Heart left ventricle (tissue), 16 donors: Measurements from ENCODE around the gene SQOR. TPM values are rescaled to one million over a fixed set of nuclear protein-coding genes. Genes with fewer than 3 reads are reported as not detected.
A peak's percentile ranks its signal among the peaks of the same experiment; 100 is the strongest.

Source experiments
- ATAC-seq, 4 donors: fragments of 200-7000 bp; cut with Tn5 transposase; one replicate each; pipeline ENCODE4 v1.9.1; 2020 to 2022; ENCODE audit warnings: moderate library complexity in 4 of 4, mild to moderate bottlenecking in 3 of 4, moderate number of reproducible peaks in 1 of 4
- DNase-seq, 5 donors: peaks; one replicate each; pipeline ENCODE4 v3.0.0-alpha.2; 2020
- H3K27ac ChIP-seq, 12 donors: fragments of 200-600 bp; sonication (generic) in 4 of 12; one replicate each; pipeline versions ENCODE4 v1.5.0 to v1.8.0; 2016 to 2022; ENCODE audit warnings: mild to moderate bottlenecking in 2 of 12
- H3K27me3 ChIP-seq, 9 donors: fragments of 200-600 bp; sonication (generic) in 2 of 9; one replicate each; pipeline versions ENCODE4 v1.5.1 to v1.8.0; 2016 to 2022; ENCODE audit warnings: mild to moderate bottlenecking in 3 of 9
- H3K36me3 ChIP-seq, 9 donors: fragments of 200-600 bp; sonication (generic) in 2 of 9; one replicate each; pipeline versions ENCODE4 v1.5.0 to v1.8.0; 2018 to 2022; ENCODE audit warnings: mild to moderate bottlenecking in 2 of 9
- H3K4me1 ChIP-seq, 12 donors: fragments of 200-600 bp; sonication (generic) in 4 of 12; one replicate each; pipeline versions ENCODE4 v1.5.0 to v1.8.0; 2016 to 2022; ENCODE audit warnings: mild to moderate bottlenecking in 3 of 12
- H3K4me3 ChIP-seq, 12 donors: fragments of 200-600 bp; sonication (generic) in 4 of 12; one replicate each; pipeline versions ENCODE4 v1.5.0 to v1.8.0; 2017 to 2022; ENCODE audit warnings: mild to moderate bottlenecking in 9 of 12, moderate library complexity in 4 of 12
- H3K9me3 ChIP-seq, 12 donors: fragments of 200-600 bp; sonication (generic) in 4 of 12; one replicate each; pipeline versions ENCODE4 v1.5.0 to v1.8.0; 2016 to 2022; ENCODE audit warnings: mild to moderate bottlenecking in 1 of 12
- POLR2A ChIP-seq, 2 donors: fragments of 450-650 bp; IDR thresholded peaks; one replicate each; pipeline ENCODE4 v1.6.1; 2017; ENCODE audit warnings: antibody characterized with exemption in 2 of 2, mild to moderate bottlenecking in 2 of 2, moderate library complexity in 2 of 2
- WGBS, 4 donors: extraction: QIAGEN DNeasy Blood & Tissue Kit in 2 of 4; methylation state at CpG; one replicate each; pipeline versions ENCODE4 v1.1.5 to v1.1.7; 2013 to 2018; 5-methylcytosine and 5-hydroxymethylcytosine counted together
- intact Hi-C, 10 donors: fragments of 100-400 bp; cut with DNase I; formaldehyde crosslinking; loops; one replicate each; pipeline versions ENCODE4 v1.11.1 to v1.14.2; 2022
- polyA plus RNA-seq, 2 donors: library from polyadenylated mRNA; stranded (reverse); fragments of 200-250 nt; gene quantifications; one replicate each; pipeline ENCODE4 v1.2.3, GENCODE V29; 2013
- total RNA-seq, 9 donors: library from RNA; depleted of rRNA in 2 of 9; stranded (reverse); fragments of >200 nt in 2 of 9; fragmentation: NEBNext Ultra II Directional in 3 of 9; extraction: Animal tissue kit (Norgen Biotek cat#: 25700) in 3 of 9; gene quantifications; one replicate each; pipeline versions ENCODE4 v1.1.0 to v1.2.4, GENCODE V29; 2016 to 2023
- TF ChIP-seq, protein P1 (sequence below), 12 donors: fragments of 200-600 bp; sonication (generic) in 4 of 12; IDR thresholded peaks; one replicate each; pipeline versions ENCODE4 v1.5.0 to v1.8.0; 2018 to 2022; ENCODE audit warnings: antibody characterized with exemption in 12 of 12, mild to moderate bottlenecking in 5 of 12
- donor health status: ischemic (EF 13 %, LVEDD 7.1; RV severe dilation, severe dysfunction).
- donor health status: healthy with polysubstance abuse.
- donor health status: DM: no; HTN: yes; CAD: no.
- donor health status: DM: no; HTN: no; CAD: no.
- donor health status: ischemic (EF 25% LVEDD 6.9; RV normal size, moderate dysfunction).
- donor health status: ischemic (EF 25% LVEDD 5.7; RV mildly dilated, moderate dysfunction).
- donor health status: healthy.
- donor health status: DM: yes; HTN: yes; CAD: no.
- donor health status: ischemic (EF 35%, LVEDD 5.7; RV mildly dilated, moderate dysfunction).
- donor health status: nonischemic (EF 11% LVEDD 7.7; RV severe dilation, severe dysfunction).
- donor health status: DM: yes; HTN: yes; CAD: no.
- donor health status: PGD.
- donor health status: ischemic (EF 29% LVEDD 5.4; RV normal size, mild dysfunction).
- donor health status: nonischemic (EF 23%, LVEDD 6.1; RV moderate dilation, normal function).

The SQOR gene
- total and polyA plus RNA-seq, 11 donors: 9.5 to 60.9 (median 17.5) TPM

DNA sequence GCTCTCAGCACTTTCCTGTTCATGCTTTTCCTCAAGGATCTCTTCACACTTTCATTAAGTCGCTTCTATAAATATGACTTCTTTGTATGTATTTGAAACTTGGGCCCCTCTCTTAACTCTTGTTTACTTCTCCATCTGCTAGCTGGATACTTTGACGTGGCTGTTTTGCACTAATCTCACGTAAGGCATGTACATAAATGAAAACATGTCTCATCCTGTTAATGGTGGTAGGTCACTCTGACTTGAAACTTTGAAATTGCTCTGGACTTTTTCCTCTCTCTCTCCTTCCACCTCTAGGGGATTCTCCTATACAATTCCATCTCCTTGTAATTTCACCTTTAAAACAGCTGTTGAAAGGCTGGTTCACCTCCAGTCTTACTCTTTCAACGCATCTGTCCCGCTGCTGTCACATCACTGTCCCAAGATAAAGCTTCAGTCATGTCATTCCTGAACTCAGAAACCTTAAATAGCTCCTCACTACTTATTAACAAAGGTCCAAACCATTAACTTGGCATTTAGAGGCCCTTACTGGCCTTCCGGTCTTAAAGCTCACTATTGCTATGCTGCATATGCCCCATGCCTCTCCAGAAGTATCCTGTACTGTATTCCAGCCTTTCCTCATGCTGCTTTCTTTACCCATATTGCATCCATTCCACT, 46.5 kb upstream of the SQOR start:
- ATAC-seq: no peak

GRCh38 chr15:45589256-45589655, 45.6 kb upstream of the SQOR start:
- Histone ChIP-seq H3K36me3 (peaks cover 0 to 22% (median 14%) of the 10 kb centered on the region in 9 donors), H3K27ac (peak overlapping the region in 1 of 12 donors; percentile 99), H3K27me3 (no peaks in the 10 kb centered on the region), H3K4me3 (peak overlapping the region in 4 of 12 donors; percentile 72 to 98 (median 96)), H3K9me3 (no peaks in the 10 kb centered on the region), H3K4me1 (peaks cover 6 to 58% (median 32%) of the 10 kb centered on the region in 12 donors)
- ATAC-seq (no peak), DNase-seq (no peak)
- WGBS, 4 donors: 78 to 85% (median 81%) methylated on average over 5 of the region's 5 CpGs
- TF ChIP-seq POLR2A (IDR thresholded peaks at IDR 0.05): no peak
- TF ChIP-seq, protein P1, sequence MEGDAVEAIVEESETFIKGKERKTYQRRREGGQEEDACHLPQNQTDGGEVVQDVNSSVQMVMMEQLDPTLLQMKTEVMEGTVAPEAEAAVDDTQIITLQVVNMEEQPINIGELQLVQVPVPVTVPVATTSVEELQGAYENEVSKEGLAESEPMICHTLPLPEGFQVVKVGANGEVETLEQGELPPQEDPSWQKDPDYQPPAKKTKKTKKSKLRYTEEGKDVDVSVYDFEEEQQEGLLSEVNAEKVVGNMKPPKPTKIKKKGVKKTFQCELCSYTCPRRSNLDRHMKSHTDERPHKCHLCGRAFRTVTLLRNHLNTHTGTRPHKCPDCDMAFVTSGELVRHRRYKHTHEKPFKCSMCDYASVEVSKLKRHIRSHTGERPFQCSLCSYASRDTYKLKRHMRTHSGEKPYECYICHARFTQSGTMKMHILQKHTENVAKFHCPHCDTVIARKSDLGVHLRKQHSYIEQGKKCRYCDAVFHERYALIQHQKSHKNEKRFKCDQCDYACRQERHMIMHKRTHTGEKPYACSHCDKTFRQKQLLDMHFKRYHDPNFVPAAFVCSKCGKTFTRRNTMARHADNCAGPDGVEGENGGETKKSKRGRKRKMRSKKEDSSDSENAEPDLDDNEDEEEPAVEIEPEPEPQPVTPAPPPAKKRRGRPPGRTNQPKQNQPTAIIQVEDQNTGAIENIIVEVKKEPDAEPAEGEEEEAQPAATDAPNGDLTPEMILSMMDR (IDR thresholded peaks at IDR 0.05): no peak
- intact Hi-C loops: loop anchor here in 7 of 10 donors (5.0 kb wide), 5 partner anchors 48 to 392 kb away; partner anchors contain the start of genes SLC30A4 (in 5 of the 7) and SQOR (in 2 of the 7)

More for the DNA sequence above, 46.5 kb upstream of the SQOR start:
- H3K4me1 ChIP-seq: peaks cover 6 to 58% (median 32%) of the 10 kb centered on the region in 12 donors
- peaks cover 0 to 18% (median 9%) of the 10 kb centered on the region in 9 donors for H3K36me3 ChIP-seq
- TF ChIP-seq, protein P1 (IDR thresholded peaks at IDR 0.05): no peak
- TF ChIP-seq POLR2A (IDR thresholded peaks at IDR 0.05): no peak
- DNase-seq: no peak
- H3K4me3 ChIP-seq: peak overlapping the region; percentile 72 to 98 (median 92)
- peak overlapping the region in 11 of 12 donors; percentile 94 to 99 (median 98) for H3K27ac ChIP-seq
- intact Hi-C loops: loop anchor here in 7 of 10 donors (5.0 kb wide), 5 partner anchors 49 to 391 kb away; partner anchors contain the start of genes SLC30A4 (in 5 of the 7) and SQOR (in 2 of the 7)
- WGBS, 4 donors: 22 to 31% (median 23%) methylated on average over 6 of the region's 6 CpGs
- H3K27me3 ChIP-seq: no peaks in the 10 kb centered on the region
- no peaks in the 10 kb centered on the region for H3K9me3 ChIP-seq

DNA sequence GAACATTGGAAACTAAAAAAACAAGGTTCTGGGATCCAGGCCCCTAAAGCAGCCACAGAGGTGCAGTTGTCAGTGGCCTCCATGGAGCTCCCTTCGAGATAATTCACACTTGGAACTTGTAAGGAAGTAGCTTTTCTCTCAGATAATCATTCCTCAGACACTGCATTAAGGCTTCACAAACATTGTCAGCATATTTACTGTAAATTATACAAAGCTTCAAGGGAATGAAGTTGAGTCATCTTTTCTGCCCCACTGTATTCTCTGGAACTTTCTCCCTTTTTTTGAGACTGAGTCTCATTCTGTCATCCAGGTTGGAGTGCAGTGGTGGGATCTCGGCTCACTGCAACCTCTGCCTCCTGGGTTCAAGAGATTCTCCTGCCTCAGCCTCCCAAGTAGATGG, 40.5 kb upstream of the SQOR start:
- DNase-seq (no peak), ATAC-seq (no peak)
- intact Hi-C loops: no loop called here
- Histone ChIP-seq H3K9me3 (no peaks in the 10 kb centered on the region), H3K36me3 (peaks cover 0 to 50% (median 32%) of the 10 kb centered on the region in 9 donors), H3K4me3 (no peak overlapping the region), H3K27ac (no peak overlapping the region), H3K4me1 (peaks cover 0 to 32% (median 8%) of the 10 kb centered on the region in 12 donors), H3K27me3 (no peaks in the 10 kb centered on the region)
- 87 to 90% (median 89%) methylated on average over 2 of the region's 2 CpGs for WGBS, 4 donors
- TF ChIP-seq, protein P1 (IDR thresholded peaks at IDR 0.05): no peak
- TF ChIP-seq POLR2A (IDR thresholded peaks at IDR 0.05): no peak

- no peaks in the 10 kb centered on the region for H3K9me3 ChIP-seq
- TF ChIP-seq, protein P1 (IDR thresholded peaks at IDR 0.05): no peak
- TF ChIP-seq POLR2A (IDR thresholded peaks at IDR 0.05): no peak
- ATAC-seq (no peak), DNase-seq (no peak)
- WGBS, 4 donors: 89 to 91% (median 90%) methylated on average over 2 of the region's 2 CpGs
- intact Hi-C loops: no loop called here
- peaks cover 0 to 26% (median 3%) of the 10 kb centered on the region in 12 donors for H3K4me1 ChIP-seq
- peaks cover 0 to 50% (median 32%) of the 10 kb centered on the region in 9 donors for H3K36me3 ChIP-seq
- H3K27ac ChIP-seq: no peak overlapping the region
- H3K4me3 ChIP-seq: no peak overlapping the region
- H3K27me3 ChIP-seq: no peaks in the 10 kb centered on the region
Measured at GRCh38 chr15:45594835-45595530, 39.8 kb upstream of the SQOR start.
